Fibroblast of skin of left quadriceps (primary cell): ENCODE results near the gene GRIFIN.
"Not testable (repeated sequence)": the region's sequence is repeated elsewhere in the genome, so short reads cannot be mapped to it uniquely, and the experiment has no call there.

Experiments
- DNase-seq, 2 experiments: peaks; one replicate each; pipeline ENCODE4 v3.0.0-alpha.2; 2013; ENCODE audit warnings: low read depth in 2 of 2

The GRIFIN gene

GRCh38 chr7:2453849-2454248, 22.3 kb downstream of the GRIFIN start:
- DNase-seq = not testable (repeated sequence)

- DNase-seq = no peak
These were observed 23.4 kb downstream of the GRIFIN start for GRCh38 chr7:2452643-2453270.

DNA sequence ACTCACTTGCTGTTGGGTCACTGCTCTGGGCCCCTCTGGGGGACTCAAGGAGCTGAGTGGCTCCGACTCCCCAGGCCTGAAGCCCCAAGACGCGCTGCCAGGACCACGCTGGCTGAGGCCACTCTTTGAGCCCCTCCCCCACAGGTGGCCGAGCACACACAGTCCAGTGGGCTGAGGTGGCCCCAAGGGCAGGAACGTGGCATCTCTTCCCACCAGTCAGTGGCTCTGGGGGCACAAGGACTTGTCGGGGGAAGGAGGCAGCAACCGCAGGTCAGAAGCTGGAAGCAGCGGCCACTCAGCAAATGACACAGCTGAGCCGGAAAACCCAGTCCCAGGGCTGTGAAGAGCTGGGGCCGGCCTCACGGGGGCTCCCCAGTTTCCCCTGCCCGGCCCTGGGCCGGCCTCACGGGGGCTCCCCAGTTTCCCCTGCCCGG, 24.1 kb downstream of the GRIFIN start:
- no peak for DNase-seq

DNA sequence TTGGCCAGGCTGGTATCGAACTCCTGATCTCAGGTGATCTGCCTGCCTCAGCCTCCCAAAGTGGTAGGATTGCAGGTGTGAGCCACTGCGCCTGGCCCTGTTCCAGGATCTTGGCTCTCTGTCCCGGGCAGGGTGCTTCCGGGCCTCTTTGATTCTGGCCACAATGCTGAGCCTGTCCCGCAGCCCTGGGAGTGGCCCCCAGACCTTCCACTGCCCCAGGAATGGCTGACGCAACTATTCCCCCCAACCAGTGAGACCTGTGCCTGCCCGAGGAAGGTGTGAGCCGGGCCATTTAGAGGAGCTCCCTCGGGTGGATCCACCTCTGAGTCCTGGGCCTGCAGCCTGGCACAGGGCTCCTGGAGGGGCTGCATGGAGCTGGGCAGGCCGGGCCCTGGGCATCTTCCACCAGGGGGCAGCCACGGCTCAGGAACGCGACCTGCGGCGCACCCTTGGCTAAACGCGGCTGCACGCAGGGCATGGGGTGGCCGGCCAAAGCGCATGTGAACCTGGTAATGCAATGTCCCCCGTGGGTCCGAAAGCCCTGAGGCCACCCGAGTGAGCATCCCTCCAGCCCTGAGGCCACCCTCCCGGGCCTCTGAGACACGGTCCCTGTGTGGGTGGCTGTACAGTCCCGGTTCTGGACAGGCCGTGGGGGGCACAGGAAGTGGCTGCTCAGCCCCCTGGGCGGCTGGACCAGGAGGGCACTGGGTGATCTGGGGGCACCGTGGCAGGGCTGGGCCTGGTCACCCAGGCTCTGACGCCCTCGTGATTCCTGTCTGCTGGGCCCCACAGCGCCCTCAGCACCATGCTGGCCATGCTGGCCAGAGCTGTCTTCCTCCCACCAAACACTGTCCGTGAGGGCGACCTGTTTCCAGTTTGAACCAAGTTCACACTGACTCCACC, 24.8 kb downstream of the GRIFIN start:
- DNase-seq = peak in 1 of 2 experiments; percentile 19

GRCh38 chr7:2450198-2451107, 25.7 kb downstream of the GRIFIN start:
- no peak for DNase-seq

DNA sequence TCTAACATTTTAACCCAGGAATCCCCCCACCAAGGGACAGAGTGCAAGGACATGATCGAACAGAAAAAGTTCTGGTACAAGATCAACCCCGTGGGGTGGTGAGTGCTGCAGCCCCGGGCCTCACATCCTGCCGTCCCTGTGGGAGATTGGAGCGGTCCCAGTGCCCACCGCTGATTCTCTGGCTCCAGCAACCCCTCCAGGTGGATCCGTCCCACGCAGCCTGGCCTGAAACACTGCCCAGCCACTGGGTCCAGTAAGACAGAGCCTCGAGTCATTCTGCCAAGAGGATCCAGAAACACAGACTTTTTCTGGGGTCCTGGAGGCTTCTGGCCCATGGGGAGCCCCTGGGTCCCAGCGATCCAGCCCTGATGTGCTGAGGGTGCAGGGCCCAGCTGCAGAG, 29.5 kb downstream of the GRIFIN start:
- DNase-seq = no peak

GRCh38 chr7:2445898-2446555, 30.2 kb downstream of the GRIFIN start:
- no peak for DNase-seq

DNA sequence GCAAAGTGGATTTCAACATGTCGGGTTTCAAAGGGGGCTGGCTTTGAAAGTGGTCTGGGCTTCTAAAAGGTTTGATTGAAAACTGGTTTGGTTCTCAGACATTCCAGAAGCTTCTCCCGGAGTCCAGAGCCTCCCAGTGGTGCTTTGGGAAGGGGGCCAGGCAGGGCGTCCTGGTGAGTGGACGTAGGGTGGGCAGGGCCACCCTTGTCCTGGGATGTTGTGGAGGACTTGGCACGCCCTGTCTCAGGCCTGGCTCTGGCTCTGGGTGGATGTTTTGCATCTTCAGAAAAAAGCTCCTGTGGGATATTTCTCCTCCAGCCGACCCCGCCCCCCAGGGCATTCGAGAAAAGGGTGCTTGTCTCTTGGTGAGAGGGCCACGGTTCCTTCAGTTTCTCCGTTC, 31.2 kb downstream of the GRIFIN start:
- DNase-seq = no peak

DNA sequence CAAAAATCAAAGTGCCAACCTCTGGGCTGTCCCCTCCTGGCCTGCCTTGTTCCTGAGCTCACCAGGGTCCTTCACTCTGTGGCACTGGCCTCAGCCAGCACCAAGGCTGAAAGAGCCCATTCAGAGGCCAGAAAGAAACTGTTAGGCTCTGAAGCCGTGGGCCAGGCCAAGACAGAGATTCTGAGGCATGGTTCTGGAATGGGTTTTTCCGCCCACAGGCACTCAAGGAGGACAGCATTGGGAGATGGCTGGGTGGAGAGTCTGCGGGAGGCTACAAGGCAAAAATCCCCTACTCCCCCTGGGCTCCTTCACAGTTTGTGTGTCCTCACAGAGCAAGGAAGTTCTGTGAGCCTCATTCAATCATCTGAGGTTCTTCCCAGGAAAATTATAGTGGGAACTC, 31.7 kb downstream of the GRIFIN start:
- peak; percentile 4 to 11 for DNase-seq

DNA sequence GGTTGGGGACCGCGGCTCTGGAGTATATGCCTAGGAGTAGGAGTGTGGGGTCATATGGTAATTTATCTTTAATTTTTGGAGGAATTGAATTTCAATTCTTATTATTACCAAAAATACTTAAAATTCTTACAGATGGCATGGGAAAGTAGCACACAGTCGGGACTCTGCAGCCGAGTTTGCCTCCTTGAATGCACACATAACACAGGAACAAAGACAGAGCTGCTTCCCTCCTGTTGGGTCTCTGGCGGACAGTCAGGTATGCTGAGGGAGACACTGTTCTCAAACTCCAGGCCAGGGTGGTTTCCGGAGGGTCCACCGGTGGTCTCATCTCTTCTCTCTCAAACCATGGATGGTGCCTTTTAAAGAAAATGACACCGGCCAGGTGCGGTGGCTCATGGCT, 32.7 kb downstream of the GRIFIN start:
- DNase-seq = no peak

- DNase-seq = no peak
These were observed 34.7 kb downstream of the GRIFIN start for GRCh38 chr7:2441430-2442058.

DNA sequence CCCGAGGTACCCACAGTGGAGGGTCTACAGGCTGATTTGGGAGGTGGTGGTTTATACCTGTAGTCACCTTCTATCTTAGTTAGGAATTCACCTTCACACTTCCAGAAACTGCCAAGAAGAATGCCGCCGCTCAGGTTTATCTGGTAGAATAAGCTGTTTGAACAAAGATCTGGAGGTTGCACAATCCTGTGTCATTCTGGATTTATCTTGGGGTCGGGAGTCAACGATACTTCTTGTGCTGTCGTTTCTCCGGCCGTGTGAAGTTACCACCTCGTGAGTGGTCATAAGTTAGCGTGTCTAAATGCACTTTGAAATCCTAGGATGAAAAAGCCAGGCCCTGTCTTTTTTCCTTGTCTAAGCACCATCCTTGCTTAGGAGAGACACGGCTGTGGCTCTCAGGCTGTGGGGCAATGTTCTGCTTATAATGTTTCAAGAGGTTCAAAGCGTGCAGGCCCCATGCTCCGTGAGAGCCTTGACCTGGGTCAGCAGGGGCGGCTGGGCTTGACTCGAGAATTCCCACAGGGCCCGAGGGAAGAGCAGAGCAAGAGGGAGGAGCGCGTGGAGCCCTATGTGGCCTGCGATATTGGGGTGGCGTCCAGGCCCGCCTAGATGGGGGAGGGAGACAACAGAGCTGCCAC, 35.5 kb downstream of the GRIFIN start:
- DNase-seq = no peak

- DNase-seq = no peak
These were observed 37.4 kb downstream of the GRIFIN start for GRCh38 chr7:2438775-2439174.

DNA sequence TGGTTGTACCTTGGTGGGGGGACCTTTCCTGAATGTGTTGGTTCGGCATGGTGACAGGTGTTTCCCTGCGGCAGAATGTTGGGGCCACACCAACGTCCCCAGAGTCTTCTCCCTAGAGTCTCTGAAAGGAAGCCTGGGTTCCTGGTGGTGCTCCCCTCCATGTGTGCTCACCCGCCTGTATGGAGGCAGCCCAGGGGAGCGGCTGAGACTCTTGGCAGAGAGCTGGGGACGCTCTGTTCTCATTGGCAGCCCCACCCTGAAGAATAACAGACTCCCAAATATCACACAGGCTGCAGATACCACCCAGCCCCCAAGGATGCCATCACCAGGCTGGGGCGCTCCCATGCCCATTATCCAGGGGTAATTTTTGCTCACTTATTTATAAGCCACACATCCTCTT, 38.0 kb downstream of the GRIFIN start:
- no peak for DNase-seq

- no peak for DNase-seq
These were observed 38.6 kb downstream of the GRIFIN start for GRCh38 chr7:2437537-2438148.

DNA sequence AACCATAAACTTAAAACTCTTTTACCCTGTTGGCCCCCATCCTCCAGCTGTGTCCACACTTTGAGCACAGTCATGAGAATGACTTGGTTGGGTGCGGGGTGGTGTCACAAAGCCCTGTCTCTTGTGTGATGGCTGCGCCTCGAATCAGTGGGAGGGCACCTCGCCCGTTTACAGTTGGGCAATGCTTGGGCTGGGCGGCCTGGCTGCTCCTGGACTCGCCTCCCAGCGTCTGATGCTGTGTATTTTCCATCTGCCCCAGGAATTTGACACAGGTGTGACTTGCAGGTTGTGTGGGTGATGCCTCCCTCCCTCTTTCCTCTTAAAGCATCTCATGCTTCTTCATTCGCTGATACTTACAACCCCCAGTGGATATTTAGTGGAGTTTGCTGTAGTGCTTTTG, 39.1 kb downstream of the GRIFIN start:
- DNase-seq = no peak

DNA sequence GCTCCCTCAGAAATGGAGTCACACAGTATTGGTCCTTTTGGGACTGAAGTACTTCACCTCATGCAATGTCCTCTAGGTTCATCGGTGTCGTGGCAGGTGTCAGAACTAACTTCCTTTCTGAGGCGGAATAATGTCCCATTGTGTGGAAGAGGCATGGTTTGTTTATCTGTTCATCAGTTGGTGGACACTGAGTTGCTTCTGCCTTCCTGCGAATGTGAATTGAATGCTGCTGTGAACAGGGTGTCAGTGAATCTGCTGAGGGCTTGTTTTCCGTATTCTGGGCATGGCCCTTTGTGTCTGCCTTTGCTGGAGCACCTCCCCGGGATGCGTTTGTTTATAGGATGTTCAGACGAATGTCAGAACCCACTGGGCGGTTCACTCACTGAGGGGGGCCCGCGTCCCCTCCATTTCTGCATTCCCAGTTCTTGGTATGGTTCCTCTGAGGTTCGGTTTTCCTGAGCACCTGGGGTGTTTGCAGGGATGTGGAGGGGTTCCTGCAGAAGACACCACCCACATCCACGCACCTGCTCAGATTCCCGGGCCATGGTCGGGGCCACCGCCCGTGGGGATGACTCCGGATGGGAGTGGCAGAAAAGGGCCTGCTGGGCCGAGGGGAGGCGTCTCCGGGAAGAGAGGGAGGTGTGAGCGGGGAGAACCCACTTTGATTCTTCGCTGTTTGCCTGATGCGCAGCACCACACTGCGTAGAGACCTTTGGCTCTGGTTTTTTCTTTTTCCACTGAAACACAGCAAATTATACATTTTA, 39.7 kb downstream of the GRIFIN start:
- DNase-seq = no peak

- DNase-seq = no peak
These were observed 41.1 kb downstream of the GRIFIN start for GRCh38 chr7:2435146-2435545.
